Measurements from ENCODE around the gene RYR2. TPM values are rescaled to one million over a fixed set of nuclear protein-coding genes. Genes with fewer than 3 reads are reported as not detected.

RYR2 gene
- total and polyA plus RNA-seq, 2 donors (not counting 1 experiment from before 2014, with no cell fraction given): not detected

GRCh38 chr1:237025358-237026074 lies 16.5 kb upstream of the RYR2 start:
- H3K27me3 ChIP-seq (replicated peaks in 1 of 4; ENCODE audit: control extremely low read depth in 1 of 4, control insufficient read depth in 3 of 4, insufficient read depth in 4 of 4, low read length in 3 of 4): no peaks in the 10 kb centered on the region
- no peaks in the 10 kb centered on the region for H3K79me2 ChIP-seq (ENCODE audit: control insufficient read depth, insufficient read depth, low read length)
- POLR2A ChIA-PET: no interaction called here
- Mint-ChIP-seq H3K4me1 (no peaks in the 10 kb centered on the region), H3K27ac (no peak overlapping the region), H3K27me3 (peaks cover 13% of the 10 kb centered on the region), H3K9me3 (ENCODE audit: insufficient read depth) (peaks cover 4% of the 10 kb centered on the region), H3K4me3 (no peak overlapping the region)
- ATAC-seq (ENCODE audit: low read depth): no peak
- CTCF ChIA-PET: no interaction called here
- TF ChIP-seq CTCF (IDR thresholded peaks at IDR 0.05): no peak
- no peak for TF ChIP-seq EZH2 (IDR thresholded peaks at IDR 0.05; ENCODE audit: borderline replicate concordance, insufficient read depth, low read depth, low read length, poor library complexity, severe bottlenecking)
- no peak overlapping the region for H3K9ac ChIP-seq (ENCODE audit: low read length)
- H3K4me2 ChIP-seq (replicated peaks; ENCODE audit: low read depth, low read length, poor library complexity, severe bottlenecking): no peak overlapping the region
- no peak overlapping the region for H3K27ac ChIP-seq (ENCODE audit: low read length in 2 of 2)
- no peak overlapping the region for H2AFZ ChIP-seq (ENCODE audit: insufficient read depth, low read depth, low read length, poor library complexity, severe bottlenecking)
- DNase-seq: no peak
- WGBS (ENCODE audit: insufficient coverage): no CpG with 5 or more reads among the region's 10 CpGs
- peaks cover 0 to 5% (median 0%) of the 10 kb centered on the region in 3 donors for H3K9me3 ChIP-seq (ENCODE audit: control extremely low read depth in 1 of 3, control insufficient read depth in 2 of 3, insufficient read depth in 1 of 3, low read length in 2 of 3)
- H3K36me3 ChIP-seq (replicated peaks in 1 of 2; ENCODE audit: control extremely low read depth in 1 of 2, control insufficient read depth in 1 of 2, extremely low read depth in 1 of 2, insufficient read depth in 2 of 2, low read length in 1 of 2): no peaks in the 10 kb centered on the region
- H3K4me3 ChIP-seq (ENCODE audit: control extremely low read depth in 1 of 5, extremely low read depth in 1 of 5, insufficient read depth in 1 of 5, low read depth in 2 of 5, low read length in 4 of 5): no peak overlapping the region
- no peaks in the 10 kb centered on the region for H4K20me1 ChIP-seq (ENCODE audit: control insufficient read depth, insufficient read depth, low read length, poor library complexity, severe bottlenecking)
- H3K4me1 ChIP-seq (ENCODE audit: control insufficient read depth in 2 of 2, insufficient read depth in 2 of 2, low read length in 2 of 2): no peaks in the 10 kb centered on the region
- intact Hi-C loops (cut with micrococcal nuclease): no loop called here

GRCh38 chr1:237029240-237029639 lies 12.7 kb upstream of the RYR2 start:
- no peak overlapping the region for H3K27ac Mint-ChIP-seq
- peaks cover 0 to 5% (median 0%) of the 10 kb centered on the region in 3 donors for H3K9me3 ChIP-seq (ENCODE audit: control extremely low read depth in 1 of 3, control insufficient read depth in 2 of 3, insufficient read depth in 1 of 3, low read length in 2 of 3)
- TF ChIP-seq EZH2 (IDR thresholded peaks at IDR 0.05; ENCODE audit: borderline replicate concordance, insufficient read depth, low read depth, low read length, poor library complexity, severe bottlenecking): no peak
- intact Hi-C loops (cut with micrococcal nuclease): no loop called here
- no peaks in the 10 kb centered on the region for H4K20me1 ChIP-seq (ENCODE audit: control insufficient read depth, insufficient read depth, low read length, poor library complexity, severe bottlenecking)
- H3K27me3 Mint-ChIP-seq: peaks cover 13% of the 10 kb centered on the region
- no peak overlapping the region for H3K4me3 ChIP-seq (ENCODE audit: control extremely low read depth in 1 of 5, extremely low read depth in 1 of 5, insufficient read depth in 1 of 5, low read depth in 2 of 5, low read length in 4 of 5)
- ChIA-PET CTCF (no interaction called here), POLR2A (no interaction called here)
- H3K9ac ChIP-seq (ENCODE audit: low read length): no peak overlapping the region
- H3K9me3 Mint-ChIP-seq (ENCODE audit: insufficient read depth): peaks cover 4% of the 10 kb centered on the region
- H3K79me2 ChIP-seq (ENCODE audit: control insufficient read depth, insufficient read depth, low read length): no peaks in the 10 kb centered on the region
- H3K4me1 Mint-ChIP-seq: no peaks in the 10 kb centered on the region
- no peak overlapping the region for H2AFZ ChIP-seq (ENCODE audit: insufficient read depth, low read depth, low read length, poor library complexity, severe bottlenecking)
- no CpG with 5 or more reads among the region's 3 CpGs for WGBS (ENCODE audit: insufficient coverage)
- H3K4me1 ChIP-seq (ENCODE audit: control insufficient read depth in 2 of 2, insufficient read depth in 2 of 2, low read length in 2 of 2): no peaks in the 10 kb centered on the region
- no peak overlapping the region for H3K27ac ChIP-seq (ENCODE audit: low read length in 2 of 2)
- no peak for ATAC-seq (ENCODE audit: low read depth)
- H3K36me3 ChIP-seq (replicated peaks in 1 of 2; ENCODE audit: control extremely low read depth in 1 of 2, control insufficient read depth in 1 of 2, extremely low read depth in 1 of 2, insufficient read depth in 2 of 2, low read length in 1 of 2): no peaks in the 10 kb centered on the region
- H3K27me3 ChIP-seq (replicated peaks in 1 of 4; ENCODE audit: control extremely low read depth in 1 of 4, control insufficient read depth in 3 of 4, insufficient read depth in 4 of 4, low read length in 3 of 4): no peaks in the 10 kb centered on the region
- no peak overlapping the region for H3K4me2 ChIP-seq (replicated peaks; ENCODE audit: low read depth, low read length, poor library complexity, severe bottlenecking)
- H3K4me3 Mint-ChIP-seq: no peak overlapping the region
- no peak for DNase-seq
